Keratinocyte (primary cell): ENCODE results near the gene FAM185A.
"Not testable (repeated sequence)": the region's sequence is repeated elsewhere in the genome, so short reads cannot be mapped to it uniquely, and the experiment has no call there.

Experiments used
- CTCF ChIP-seq, 3 experiments: IDR thresholded peaks in 1 of 3; conservative IDR thresholded peaks in 1 of 3; optimal IDR thresholded peaks in 1 of 3; 2 replicates in 2 of 3; 3 replicates in 1 of 3; pipeline versions ENCODE3 to v1.5.1; 2011; ENCODE audit warnings: low read length in 3 of 3, mild to moderate bottlenecking in 3 of 3, moderate library complexity in 2 of 3, control low read depth in 1 of 3, inconsistent platforms in 1 of 3; ENCODE audit not compliant: insufficient read depth in 2 of 3; ENCODE audit errors: extremely low read depth in 1 of 3
- EZH2 ChIP-seq: IDR thresholded peaks from one replicate; pipeline ENCODE4 v1.6.1; 2012; ENCODE audit warnings: inconsistent platforms, mild to moderate bottlenecking, low read length, moderate library complexity

GRCh38 chr7:102742002-102742771, 6.6 kb upstream of the FAM185A start:
- not testable (repeated sequence) for TF ChIP-seq CTCF (optimal IDR thresholded peaks at IDR 0.05 in 1 of 3, IDR thresholded peaks at IDR 0.05 in 1 of 3, conservative IDR thresholded peaks at IDR 0.05 in 1 of 3; ENCODE audit: extremely low read depth in 1 of 3, insufficient read depth in 2 of 3, low read length in 3 of 3); EZH2
